ENCODE results near the gene TAF6L. TPM values are rescaled to one million over a fixed set of nuclear protein-coding genes. Genes with fewer than 3 reads are reported as not detected.

Gene TAF6L
- total RNA-seq, 1 donor from 2014 or later, result 51.7 TPM

- Histone ChIP-seq H3K9me3 (no peaks in the 10 kb centered on the region), H3K36me3 (peaks cover 5 to 23% of the 10 kb centered on the region in 2 donors), H3K27ac (peak overlapping the region; percentile 86 to 97), H3K4me1 (peaks cover 4 to 24% of the 10 kb centered on the region in 2 donors), H3K27me3 (no peaks in the 10 kb centered on the region), H3K4me3 (peak overlapping the region; percentile 78 to 94)
- DNase-seq (ENCODE audit: low spot score in 2 of 2), result peak; percentile 51 to 95
- intact Hi-C loops (cut with DNase I), result loop anchor here (1.0 kb wide), 5 partner anchors 15 to 76 kb away; partner anchors contain the start of genes NXF1, STX5, TAF6L and TEX54
- TF ChIP-seq CTCF (IDR thresholded peaks at IDR 0.05), result peak; percentile 94 to 99 (median 97)
Observed at GRCh38 chr11:62786318-62787004, 15.3 kb downstream of the TAF6L start.

GRCh38 chr11:62787005-62787759 is 16.0 kb downstream of the TAF6L start, which contains the start of gene TMEM179B:
TMEM179B (plus strand) TSS chr11:62787402; CDS start chr11:62787432, 30 bp downstream.
- peak; percentile 96 to 100 for DNase-seq (ENCODE audit: low spot score in 2 of 2)
- Histone ChIP-seq H3K9me3 (no peaks in the 10 kb centered on the region), H3K36me3 (peaks cover 5 to 21% of the 10 kb centered on the region in 2 donors), H3K27ac (peak within 1 kb of the TSS; percentile 86 to 97), H3K4me1 (peaks cover 4 to 25% of the 10 kb centered on the region in 2 donors), H3K4me3 (peak within 1 kb of the TSS; percentile 78 to 94), H3K27me3 (no peaks in the 10 kb centered on the region)
- peak; percentile 59 to 75 (median 62) for TF ChIP-seq CTCF (IDR thresholded peaks at IDR 0.05)
- intact Hi-C loops (cut with DNase I), result loop anchor here (1.0 kb wide), 2 partner anchors 18 to 59 kb away; partner anchors contain the start of genes NXF1 and TTC9C

GRCh38 chr11:62788991-62789390 is 17.8 kb downstream of the TAF6L start:
- no peak overlapping the region for H3K27ac ChIP-seq
- no peaks in the 10 kb centered on the region for H3K9me3 ChIP-seq
- peak overlapping the region in 1 of 2 donors; percentile 94 for H3K4me3 ChIP-seq
- H3K36me3 ChIP-seq, result peaks cover 16 to 27% of the 10 kb centered on the region in 2 donors
- intact Hi-C loops (cut with DNase I), result no loop called here
- H3K27me3 ChIP-seq, result no peaks in the 10 kb centered on the region
- TF ChIP-seq CTCF (IDR thresholded peaks at IDR 0.05), result no peak
- peaks cover 8 to 29% of the 10 kb centered on the region in 2 donors for H3K4me1 ChIP-seq
- DNase-seq (ENCODE audit: low spot score in 2 of 2), result no peak

GRCh38 chr11:62789576-62789975 is 18.4 kb downstream of the TAF6L start:
- H3K27ac ChIP-seq, result no peak overlapping the region
- intact Hi-C loops (cut with DNase I), result no loop called here
- no peaks in the 10 kb centered on the region for H3K9me3 ChIP-seq
- peaks cover 8 to 29% of the 10 kb centered on the region in 2 donors for H3K4me1 ChIP-seq
- DNase-seq (ENCODE audit: low spot score in 2 of 2), result no peak
- H3K36me3 ChIP-seq, result peaks cover 22 to 33% of the 10 kb centered on the region in 2 donors
- TF ChIP-seq CTCF (IDR thresholded peaks at IDR 0.05), result no peak
- no peak overlapping the region for H3K4me3 ChIP-seq
- no peaks in the 10 kb centered on the region for H3K27me3 ChIP-seq

- peak; percentile 43 to 94 for DNase-seq (ENCODE audit: low spot score in 2 of 2)
- H3K27ac ChIP-seq, result peak within 1 kb of the TSS; percentile 83 to 85
- H3K4me1 ChIP-seq, result peaks cover 8 to 21% of the 10 kb centered on the region in 2 donors
- no peaks in the 10 kb centered on the region for H3K27me3 ChIP-seq
- intact Hi-C loops (cut with DNase I), result loop anchor here (2.0 kb wide), 1 partner anchor 49 kb away; no protein-coding TSS in a partner anchor
- peak; percentile 7 to 25 (median 8) for TF ChIP-seq CTCF (IDR thresholded peaks at IDR 0.05)
- H3K4me3 ChIP-seq, result peak within 1 kb of the TSS; percentile 79 to 95
- no peaks in the 10 kb centered on the region for H3K9me3 ChIP-seq
- H3K36me3 ChIP-seq, result peaks cover 42 to 54% of the 10 kb centered on the region in 2 donors
Observed at GRCh38 chr11:62791501-62792201, 20.5 kb downstream of the TAF6L start, which contains the start of gene TMEM223. TMEM223 (minus strand) TSS chr11:62792006; CDS start chr11:62791994, 12 bp downstream.

All from ascending aorta (tissue), 2 donors.